H1 (cell line): ENCODE results near the gene SPON2. TPM values are rescaled to one million over a fixed set of nuclear protein-coding genes. Genes with fewer than 3 reads are reported as not detected.

Experiments
- ATF2 ChIP-seq: IDR thresholded peaks from 2 replicates; pipeline ENCODE4 v1.6.1; 2012; ENCODE audit warnings: low read length, inconsistent platforms
- CHD2 ChIP-seq: IDR thresholded peaks from 2 replicates; pipeline ENCODE4 v1.6.1; 2012; ENCODE audit warnings: low read length, improper control_type of control experiment
- EGR1 ChIP-seq: IDR thresholded peaks from 2 replicates; pipeline ENCODE4 v1.6.1; 2011; ENCODE audit warnings: low read depth, low read length, borderline replicate concordance
- JUND ChIP-seq: IDR thresholded peaks from 2 replicates; pipeline ENCODE4 v1.6.1; 2011; ENCODE audit warnings: mild to moderate bottlenecking, improper control_type of control experiment, low read length
- KDM1A ChIP-seq: fragments of 200-600, 300-600 bp; sonication (generic); IDR thresholded peaks from 2 replicates; pipeline ENCODE4 v1.7.1; 2016; ENCODE audit warnings: mild to moderate bottlenecking, low read length, borderline replicate concordance
- KDM5A ChIP-seq: fragments of 200-600 bp; IDR thresholded peaks from 2 replicates; pipeline ENCODE4 v1.7.1; 2012; ENCODE audit warnings: mild to moderate bottlenecking, low read length, inconsistent platforms, mixed read lengths
- SP4 ChIP-seq: IDR thresholded peaks from 2 replicates; pipeline ENCODE4 v1.6.1; 2012; ENCODE audit warnings: low read length, inconsistent platforms
- TBP ChIP-seq: IDR thresholded peaks from 2 replicates; pipeline ENCODE4 v1.6.1; 2011; ENCODE audit warnings: low read depth, low read length, improper control_type of control experiment
- polyA plus RNA-seq, 7 experiments: library from polyadenylated mRNA; depleted of rRNA in 3 of 7; stranded (reverse) in 5 of 7; unstranded in 2 of 7; fragments of >200 nt in 5 of 7; fragments of 200-250 nt in 2 of 7; gene quantifications; 1 replicate in 5 of 7; 2 replicates in 1 of 7; 4 replicates in 1 of 7; pipeline versions ENCODE4 v1.2.1 to v1.2.3, GENCODE V29; 2011 to 2013; ENCODE audit warnings: missing spikeins in 2 of 7, mixed read lengths in 2 of 7
- total RNA-seq: library from RNA; stranded (reverse); fragmentation: NEBNext Ultra II Directional; extraction: Animal tissue kit (Norgen Biotek cat#: 25700); gene quantifications from 2 replicates; pipeline ENCODE4 v1.2.1, GENCODE V29; 2021
- TF ChIP-seq, protein P1 (sequence below): IDR thresholded peaks from 2 replicates; pipeline ENCODE4 v1.6.1; 2012; ENCODE audit warnings: inconsistent platforms

Gene SPON2
- total and polyA plus RNA-seq, 2 of the 8 experiments (the other 6 are each of a cell fraction or from before 2014, with no cell fraction given): 2.8 to 3.2 TPM

- TF ChIP-seq EGR1: no peak
- TF ChIP-seq KDM5A: no peak
- no peak for TF ChIP-seq JUND
- TF ChIP-seq ATF2: no peak
- TF ChIP-seq SP4: no peak
- no peak for TF ChIP-seq TBP
- TF ChIP-seq CHD2: no peak
- TF ChIP-seq, protein P1, sequence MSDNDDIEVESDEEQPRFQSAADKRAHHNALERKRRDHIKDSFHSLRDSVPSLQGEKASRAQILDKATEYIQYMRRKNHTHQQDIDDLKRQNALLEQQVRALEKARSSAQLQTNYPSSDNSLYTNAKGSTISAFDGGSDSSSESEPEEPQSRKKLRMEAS: no peak
- no peak for TF ChIP-seq KDM1A
These were observed 41.1 kb upstream of the SPON2 start (continued) for GRCh38 chr4:1213336-1213995.
